SKM-1 treated with dmso at 0.1 percent for 144 hours (cell line): Measurements from ENCODE around the gene ELMO1.

Source experiments
- DNase-seq: peaks from one replicate; lab custom pipeline; 2025; ENCODE audit not compliant: unreplicated experiment; lab: John Stamatoyannopoulos, UW

ELMO1 gene

DNA sequence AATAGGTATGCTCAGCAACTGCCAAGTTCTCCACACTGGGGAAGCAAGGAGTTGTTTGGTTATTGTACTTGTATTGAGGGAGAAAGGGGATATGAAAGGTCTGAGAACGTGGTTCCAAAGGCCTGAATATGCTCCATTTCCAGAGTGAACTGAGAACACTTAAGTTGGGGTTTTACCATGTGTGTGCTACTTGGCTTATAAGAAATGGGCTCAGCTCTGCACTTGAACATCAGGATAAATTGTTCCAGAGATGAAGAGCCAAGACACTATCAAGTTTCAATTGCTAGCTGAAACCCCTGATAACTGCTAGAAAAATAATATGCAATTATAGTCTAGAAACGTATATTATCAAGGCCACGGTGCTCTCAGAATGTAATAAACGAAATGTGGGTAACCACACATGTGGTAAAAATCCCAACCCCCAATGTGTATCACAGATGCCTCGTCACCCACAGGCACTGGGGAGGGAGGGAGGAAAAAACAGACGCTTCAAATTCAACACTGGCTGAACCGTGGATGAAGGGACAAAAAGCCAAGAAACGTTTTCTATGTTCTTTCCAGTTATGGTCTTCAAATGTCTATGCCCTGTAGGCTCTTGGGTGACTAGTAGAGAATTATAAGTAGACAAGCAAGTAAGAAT, 16.3 kb downstream of the ELMO1 start:
- no peak for DNase-seq

DNA sequence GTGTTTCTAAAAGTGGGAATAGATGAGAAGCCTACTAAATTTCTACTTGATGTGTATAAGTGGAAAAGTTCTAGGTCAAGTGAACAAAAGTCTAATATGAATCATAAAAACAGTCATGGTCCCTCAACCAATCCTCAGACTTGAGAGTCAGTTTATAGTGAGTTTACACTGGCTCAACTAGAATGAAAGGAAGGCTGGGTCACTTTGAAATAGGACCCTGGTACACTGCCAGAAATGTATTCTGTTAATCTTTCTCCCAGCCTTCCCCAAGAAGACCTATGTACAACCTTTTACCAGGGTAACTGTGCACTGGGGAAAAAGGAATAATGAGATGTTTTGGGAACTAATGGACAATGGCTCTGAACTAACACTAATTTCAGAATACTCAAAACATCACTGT, 17.3 kb downstream of the ELMO1 start:
- no peak for DNase-seq

DNA sequence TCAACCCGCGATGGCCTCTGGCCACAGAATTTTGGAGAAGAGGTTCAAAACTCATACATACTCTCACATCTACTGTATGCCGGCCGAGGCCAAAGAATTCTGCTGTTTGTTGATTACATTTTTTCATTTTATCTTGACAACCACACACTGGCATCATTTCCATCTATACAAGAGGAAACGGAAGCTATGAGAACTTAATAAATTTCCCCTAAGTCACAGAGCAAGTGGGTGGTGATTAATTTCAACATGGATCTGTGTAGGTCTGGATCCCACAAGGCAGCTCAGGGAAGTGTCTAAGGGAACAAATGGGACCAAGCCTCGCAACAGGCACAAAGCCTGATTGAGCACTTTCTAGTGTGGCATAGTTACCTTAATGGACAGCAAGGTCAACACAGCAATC, 18.0 kb downstream of the ELMO1 start:
- no peak for DNase-seq

DNA sequence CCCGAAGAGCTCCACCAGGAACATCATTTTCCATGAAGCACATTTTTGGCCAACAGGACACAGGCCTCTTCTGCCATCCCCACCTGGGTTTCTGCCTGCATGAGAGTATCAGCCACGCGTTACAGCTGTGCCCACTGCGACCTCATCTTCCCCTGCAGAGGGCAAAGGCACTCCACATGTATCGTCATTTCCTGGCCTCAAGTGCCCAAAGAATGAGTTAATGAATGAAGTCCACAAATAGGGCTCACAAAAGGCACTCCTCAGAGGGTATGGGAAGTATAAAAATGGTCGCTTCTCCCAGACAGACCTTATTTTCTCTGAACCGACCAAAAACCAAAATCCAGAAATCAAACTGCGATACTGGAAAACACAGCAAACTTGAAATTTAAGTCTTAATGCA, 18.5 kb downstream of the ELMO1 start:
- DNase-seq: no peak

DNA sequence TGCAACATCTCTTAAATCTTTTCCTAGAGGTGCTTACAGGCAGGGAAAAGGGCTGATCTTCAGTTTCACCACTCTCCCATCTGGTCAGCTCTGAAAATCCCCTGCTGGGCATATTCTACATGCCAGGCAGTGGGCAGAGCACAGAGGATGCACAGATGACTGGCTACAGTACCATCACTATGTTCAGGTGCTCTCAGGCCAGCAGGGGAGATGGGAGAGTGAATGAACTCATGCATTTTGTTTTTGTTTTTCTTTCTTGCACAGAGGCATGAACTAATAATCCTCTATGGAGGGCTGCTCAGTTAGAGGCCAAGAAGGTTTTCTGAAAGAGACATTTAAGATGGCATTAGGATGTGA, 19.3 kb downstream of the ELMO1 start:
- DNase-seq: no peak

DNA sequence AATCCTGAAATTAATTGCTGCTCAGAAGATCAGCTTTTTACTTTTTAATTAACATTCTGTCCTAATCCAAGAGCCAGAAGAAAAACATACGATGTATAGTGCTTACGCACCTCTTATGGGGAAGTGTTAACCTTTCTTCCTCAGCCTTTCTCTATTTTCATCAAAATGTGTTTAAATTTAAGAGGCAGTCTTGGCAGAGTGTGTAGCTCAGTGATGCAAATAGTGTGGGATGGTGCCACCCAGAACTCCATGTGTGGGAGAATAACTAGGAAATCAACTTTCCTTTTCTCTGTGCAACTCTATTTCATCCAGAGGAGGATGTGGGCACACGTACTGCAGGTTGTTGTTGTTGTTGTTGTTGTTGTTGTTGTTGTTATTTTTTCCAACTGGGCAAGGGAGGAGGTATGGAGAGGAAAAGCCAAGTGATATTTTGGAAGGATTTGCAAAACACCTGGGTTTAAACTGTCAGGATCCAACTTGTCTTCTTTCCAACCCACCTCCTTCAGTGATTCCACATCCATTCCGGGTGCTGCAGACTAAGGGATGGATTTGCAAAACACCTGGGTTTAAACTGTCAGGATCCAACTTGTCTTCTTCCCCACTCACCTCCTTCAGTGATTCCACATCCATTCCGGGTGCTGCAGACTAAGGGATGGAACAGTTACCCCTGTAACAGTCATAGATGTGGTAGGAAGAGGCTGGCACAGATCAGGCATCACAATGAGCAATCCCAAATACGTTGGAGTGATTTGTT, 19.8 kb downstream of the ELMO1 start:
- no peak for DNase-seq

DNA sequence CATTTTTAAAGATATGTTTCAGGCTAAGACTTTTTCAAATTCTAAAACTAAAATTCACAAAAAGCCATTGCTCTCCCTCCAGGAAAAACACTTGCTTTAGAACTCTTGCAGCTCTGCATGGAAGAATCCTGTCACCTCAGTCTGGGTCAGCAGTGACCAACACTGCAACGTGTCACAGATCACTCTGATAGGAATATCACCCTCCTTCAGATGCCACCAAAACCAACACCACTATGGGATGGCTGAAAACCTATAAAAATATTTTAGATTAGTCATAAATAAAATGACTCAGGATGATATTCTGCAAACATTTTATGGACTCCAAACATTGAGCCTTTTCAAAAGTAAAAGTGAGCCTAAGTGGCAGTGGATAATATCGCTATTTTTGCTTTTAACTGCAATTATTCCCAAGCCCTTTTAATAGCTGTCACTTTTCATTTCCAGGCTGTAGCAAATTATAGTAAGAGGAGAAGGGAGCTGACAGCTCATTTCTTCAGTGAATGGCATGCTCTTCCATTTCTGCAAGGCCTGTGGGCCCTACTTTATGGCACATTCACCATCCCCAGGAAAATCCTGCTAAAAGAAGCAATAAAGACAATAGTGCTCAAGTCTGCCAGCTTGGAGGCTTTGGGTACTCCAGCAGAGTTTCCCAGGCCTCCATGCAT, 21.3 kb downstream of the ELMO1 start:
- DNase-seq: no peak

DNA sequence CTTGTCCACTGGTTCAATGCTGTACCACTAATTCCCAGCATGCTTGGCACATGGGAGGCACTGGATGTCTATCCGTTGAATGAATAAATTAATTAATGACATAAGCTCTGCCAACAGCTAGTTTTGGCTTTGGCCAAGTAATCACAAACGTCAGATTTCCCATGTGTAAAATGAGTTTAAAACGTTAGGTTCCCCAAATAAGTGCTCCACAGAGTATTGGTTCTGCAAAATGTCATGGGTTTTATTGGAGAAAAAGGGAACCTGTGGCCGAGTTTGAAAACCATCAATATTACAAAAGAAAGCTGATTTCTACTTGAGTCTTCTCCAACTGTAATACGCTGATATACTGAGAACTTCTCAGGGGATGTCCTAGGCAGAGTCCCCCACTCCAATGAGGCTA, 23.2 kb downstream of the ELMO1 start:
- DNase-seq: peak; percentile 82

DNA sequence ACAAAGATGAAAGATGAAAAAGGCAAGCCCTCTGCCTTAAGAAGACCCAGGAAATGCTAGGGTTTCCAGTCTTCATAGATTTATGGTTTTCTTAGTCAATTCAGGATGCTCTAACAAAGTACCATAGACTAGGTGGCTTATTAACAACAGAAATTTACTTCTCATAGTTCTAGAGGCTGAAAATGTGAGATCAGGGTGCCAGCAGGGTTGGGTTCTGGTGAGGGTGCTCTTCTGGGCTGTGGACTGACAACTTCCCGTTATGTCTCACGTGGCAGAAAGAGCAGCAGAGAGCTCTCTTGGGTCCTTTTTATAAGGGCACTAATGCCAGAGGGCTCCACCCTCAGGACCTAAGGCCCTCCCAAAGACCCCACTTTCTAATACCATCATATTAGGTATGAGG, 23.7 kb downstream of the ELMO1 start:
- DNase-seq: peak; percentile 20

DNA sequence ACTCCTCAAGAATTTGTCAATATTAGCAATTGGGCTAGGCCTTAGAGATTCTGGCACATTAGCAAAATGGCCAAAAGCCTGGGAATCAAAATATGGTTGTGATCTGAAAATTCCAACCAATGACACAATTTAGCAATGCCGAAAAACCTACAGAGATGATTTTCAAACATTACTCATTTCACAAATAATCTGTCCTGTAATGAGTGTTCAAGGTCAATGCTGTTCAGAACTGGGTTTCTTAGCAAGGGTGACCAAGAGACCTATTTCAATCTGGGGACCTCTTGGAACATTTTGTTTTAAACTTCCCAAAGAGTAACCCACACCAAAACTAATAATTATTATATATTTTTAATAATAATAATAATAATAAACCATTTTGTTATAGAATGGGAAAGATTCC, 24.1 kb downstream of the ELMO1 start:
- no peak for DNase-seq

DNA sequence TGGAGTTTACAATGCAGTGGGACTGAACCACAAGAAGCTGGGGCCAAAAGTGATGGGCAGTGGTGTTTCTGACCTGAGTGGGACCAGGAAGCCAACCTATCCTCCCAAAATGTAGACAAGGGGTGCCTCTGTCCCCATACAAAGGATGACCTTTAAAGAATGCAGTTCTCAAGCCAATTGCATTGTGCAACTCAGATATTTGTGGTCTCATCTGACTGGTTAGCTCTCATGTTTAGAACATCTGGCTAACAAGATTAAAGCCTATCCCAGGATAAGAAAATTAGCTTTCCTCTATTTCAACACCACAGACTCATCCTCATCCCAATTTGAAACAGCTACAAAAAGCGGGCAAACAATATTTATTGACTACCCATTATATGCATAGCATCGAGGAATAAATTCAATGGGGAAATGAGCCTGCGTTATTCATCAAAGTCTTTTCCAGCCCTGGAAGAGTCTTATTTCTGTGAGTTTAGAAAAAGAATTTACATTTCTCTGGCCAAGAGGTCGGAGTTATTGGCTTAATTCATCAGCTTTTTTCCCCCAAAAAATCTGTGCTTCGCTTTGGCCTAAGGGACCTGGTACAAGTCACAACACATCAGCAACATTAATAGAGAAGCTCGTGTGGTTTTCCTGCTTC, 26.7 kb downstream of the ELMO1 start:
- DNase-seq: no peak

DNA sequence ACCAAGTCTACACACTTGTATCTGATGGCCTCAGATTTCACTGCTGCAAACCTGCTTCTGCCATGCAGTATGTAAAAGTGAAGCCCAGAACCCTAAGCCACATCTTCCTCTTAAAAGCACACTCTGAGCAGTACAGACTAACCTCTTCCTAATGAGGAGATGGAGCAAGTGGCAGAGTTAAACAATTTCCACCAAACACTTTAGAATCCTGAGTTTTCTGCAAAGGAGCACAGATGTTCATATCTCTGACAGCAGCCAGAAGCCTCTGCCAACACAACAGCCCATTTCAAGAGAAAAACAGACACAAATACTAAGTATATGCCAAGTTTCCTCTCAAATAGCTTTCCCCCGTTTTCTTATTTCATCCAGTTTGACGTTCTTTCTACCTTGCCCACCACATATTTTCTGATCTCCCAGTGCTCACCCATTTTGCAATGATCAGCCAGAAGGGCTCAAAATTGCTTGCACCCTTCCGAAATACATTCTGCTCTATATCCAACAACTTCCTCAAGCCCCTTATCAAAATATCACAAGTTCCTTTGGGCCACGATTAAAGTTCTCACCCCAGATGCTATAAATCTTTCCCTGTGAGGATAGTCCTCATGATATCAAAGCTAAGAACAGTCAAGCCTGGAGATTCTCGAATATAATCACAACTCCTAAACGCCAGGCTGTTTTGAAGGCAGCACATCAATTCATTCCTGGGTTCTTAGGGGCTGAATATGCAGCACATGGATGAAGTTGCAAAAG, 27.5 kb downstream of the ELMO1 start:
- no peak for DNase-seq

DNA sequence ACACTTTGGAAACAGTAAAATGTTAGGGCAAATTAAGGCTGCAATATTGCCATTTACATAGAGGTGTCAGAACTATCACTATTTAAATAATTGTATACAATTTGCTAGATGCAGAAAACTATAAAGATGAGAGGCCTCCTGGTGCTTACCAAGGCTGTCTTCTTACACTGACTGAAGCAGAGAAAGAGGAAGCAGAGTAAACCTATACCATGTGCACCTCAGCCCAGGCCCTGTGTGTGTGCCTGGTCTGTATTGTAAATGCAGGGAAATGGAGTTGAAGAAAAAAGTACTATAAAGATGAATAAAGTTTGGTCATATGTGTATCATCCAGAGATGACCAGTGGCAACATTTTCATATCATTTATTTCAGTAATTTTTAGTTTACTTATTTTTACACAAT, 29.2 kb downstream of the ELMO1 start:
- peak; percentile 51 for DNase-seq

DNA sequence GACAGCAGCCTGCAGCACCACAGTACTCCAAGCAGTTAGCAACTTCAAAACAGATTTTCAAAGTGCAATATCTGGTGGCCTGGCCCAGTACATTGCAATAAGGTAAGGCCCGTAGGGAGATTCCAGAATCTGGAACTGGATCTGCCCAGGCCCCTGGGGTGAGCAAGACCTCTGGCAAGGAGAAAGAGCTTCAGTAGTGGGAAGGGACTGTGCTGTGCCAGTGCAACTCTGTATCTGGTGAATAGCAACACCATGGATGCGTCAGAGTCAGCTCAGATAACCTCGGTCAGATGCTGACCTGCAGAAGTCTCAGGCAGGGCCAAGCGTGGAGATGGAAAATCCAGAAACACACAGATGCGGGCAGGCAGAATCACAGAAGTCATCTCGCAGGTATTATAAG, 30.3 kb downstream of the ELMO1 start:
- no peak for DNase-seq

DNA sequence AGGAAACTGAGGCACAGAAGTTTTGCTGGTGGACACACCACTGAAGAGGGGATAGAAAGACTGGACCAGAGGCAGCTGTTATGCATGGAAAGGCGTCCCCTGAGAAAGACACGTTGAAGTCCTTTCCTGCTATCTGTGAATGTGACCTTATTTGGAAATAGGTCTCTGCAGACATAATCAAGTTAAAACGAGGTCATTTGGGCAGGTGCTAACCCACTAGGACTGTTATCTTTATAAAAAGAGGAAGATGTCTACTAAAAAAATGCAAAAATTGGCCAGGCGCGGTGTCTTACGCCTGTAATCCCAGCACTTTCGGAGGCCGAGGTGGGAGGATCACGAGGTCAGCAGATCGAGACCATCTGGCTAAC, 31.6 kb downstream of the ELMO1 start:
- DNase-seq: no peak

DNA sequence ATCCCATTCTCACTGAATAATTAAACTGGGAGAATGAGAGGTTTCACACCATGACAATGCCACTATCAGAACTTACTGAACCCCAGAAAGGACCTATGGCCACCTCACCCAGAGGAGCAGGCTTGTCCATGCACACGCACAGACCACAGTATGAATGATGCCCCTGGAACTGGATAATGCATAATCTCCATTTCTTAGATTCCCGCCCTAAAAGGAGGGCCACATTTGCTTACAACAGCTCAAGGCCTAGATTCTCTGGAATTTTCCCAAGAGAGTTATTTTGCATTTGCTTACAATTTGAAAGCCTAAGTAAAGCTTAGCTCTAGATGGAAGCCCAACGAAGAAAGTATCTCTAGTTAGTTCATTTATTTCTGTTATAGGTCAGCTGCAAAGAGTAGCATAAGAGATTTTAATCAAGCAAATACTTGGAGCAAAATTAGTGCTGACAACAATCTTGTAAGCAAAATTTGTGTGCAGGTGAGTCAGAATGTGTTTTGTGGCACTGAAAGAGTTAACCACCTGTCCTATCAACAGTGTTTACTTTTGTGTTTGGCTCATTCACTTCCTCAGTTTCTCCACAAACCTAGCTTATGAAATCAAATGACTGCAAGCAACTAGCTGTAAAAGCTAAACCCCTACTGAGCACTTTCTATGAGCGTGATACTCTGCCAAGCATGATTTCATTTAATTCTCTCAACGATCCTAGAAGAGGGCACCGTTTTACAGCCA, 32.1 kb downstream of the ELMO1 start:
- DNase-seq: no peak

DNA sequence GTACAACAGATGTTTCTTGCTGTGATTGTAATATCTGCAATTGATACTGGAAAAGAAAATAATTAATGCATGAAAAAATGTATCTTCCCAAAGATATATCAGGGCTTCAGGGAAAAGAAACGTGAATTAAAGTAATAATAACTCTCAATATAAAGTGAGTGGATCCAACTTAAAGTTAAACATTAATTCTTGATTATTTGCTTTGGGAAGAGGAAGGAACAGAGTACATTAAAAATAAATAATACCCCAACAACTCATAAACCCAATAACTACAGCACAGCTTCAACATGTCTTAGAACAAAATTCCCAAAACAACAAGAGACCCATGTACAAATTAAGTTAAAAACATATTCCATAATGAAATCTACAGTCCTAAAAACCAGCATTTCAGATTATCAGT, 33.0 kb downstream of the ELMO1 start:
- no peak for DNase-seq

DNA sequence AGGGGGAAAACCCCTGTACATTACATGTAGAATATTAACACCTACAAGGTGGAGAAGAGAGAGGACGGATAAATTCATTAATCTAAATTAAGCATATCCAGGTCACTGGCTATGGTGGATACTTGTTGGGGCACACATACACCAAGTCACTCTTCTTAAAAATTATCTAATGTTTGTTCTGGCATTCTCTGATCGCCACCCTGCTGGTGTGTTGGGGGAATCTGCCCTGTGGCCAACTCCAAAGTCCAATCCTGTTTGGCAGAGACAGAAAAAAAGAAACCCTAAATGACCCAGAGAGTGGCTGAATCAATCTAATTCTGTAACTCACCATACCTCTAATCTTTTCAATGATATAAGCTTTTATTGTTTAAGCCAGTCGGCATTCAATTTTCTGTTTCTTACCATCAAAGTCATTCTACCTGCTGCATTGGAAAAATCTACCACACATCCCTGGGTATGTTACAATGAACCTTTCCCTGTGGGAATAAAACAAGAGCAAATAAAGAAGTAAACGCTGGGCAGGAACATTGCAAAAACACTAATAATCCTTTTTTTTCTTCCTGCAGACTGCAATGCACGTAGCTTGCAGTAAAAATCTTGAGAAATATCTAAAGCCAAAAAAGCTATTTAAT, 34.2 kb downstream of the ELMO1 start:
- DNase-seq: no peak

DNA sequence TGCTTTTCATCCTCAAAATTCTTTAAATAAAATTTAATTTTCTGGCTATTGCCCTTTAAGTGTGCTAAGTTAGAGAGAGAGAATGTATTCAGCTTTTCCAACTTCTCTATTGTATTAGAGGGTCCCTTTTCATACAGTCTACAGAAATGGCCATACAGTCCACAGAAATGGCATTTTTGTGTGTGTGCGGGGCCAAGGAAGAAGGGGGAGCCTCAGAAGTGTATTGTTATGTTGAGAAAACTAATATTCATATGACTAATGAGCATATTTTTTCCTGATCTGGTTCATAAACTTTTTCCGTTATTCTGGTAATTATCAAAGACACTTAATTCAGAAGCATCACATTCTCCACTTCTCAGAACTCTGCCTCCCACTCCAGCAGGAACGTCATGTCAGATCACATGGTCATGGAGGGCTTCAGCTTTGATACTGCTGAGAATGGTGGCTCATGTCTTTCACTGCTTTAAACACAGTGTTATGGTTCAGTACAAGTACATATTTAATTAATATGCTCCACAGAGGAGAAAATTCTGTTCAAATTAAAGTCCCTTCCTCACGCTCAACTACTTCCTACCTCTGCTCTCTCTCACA, 37.1 kb downstream of the ELMO1 start:
- no peak for DNase-seq
